ENCODE results near the gene SDR42E1.

GRCh38 chr16:81940781-81941560 is 70.3 kb downstream of the SDR42E1 start:
- TF ChIP-seq POLR2A (IDR thresholded peaks at IDR 0.05) (no peak), CTCF (IDR thresholded peaks at IDR 0.05) (peak in 3 of 4 experiments; percentile 19 to 61 (median 51))
